NCI-H146 treated with DMSO at 0.1 percent for 48 hours (cell line): ENCODE measurements around the gene KIZ.

Experiments
- DNase-seq: peaks from one replicate; lab custom pipeline; 2025; ENCODE audit not compliant: unreplicated experiment; lab: John Stamatoyannopoulos, UW

Gene KIZ

GRCh38 chr20:21173485-21173884, 47.6 kb downstream of the KIZ start:
- no peak for DNase-seq

GRCh38 chr20:21174516-21175239, 48.8 kb downstream of the KIZ start:
- no peak for DNase-seq

GRCh38 chr20:21175433-21175832, 49.6 kb downstream of the KIZ start:
- DNase-seq, result no peak

GRCh38 chr20:21177767-21178166, 51.9 kb downstream of the KIZ start:
- no peak for DNase-seq

- DNase-seq, result no peak
Measured at GRCh38 chr20:21179757-21180156, 53.9 kb downstream of the KIZ start.

GRCh38 chr20:21180248-21180647, 54.4 kb downstream of the KIZ start:
- no peak for DNase-seq

GRCh38 chr20:21181028-21181427, 55.1 kb downstream of the KIZ start:
- DNase-seq, result no peak

GRCh38 chr20:21182832-21183563, 57.1 kb downstream of the KIZ start:
- no peak for DNase-seq

GRCh38 chr20:21183722-21184121, 57.8 kb downstream of the KIZ start:
- no peak for DNase-seq

- DNase-seq, result no peak
Measured at GRCh38 chr20:21184819-21185218, 58.9 kb downstream of the KIZ start.

GRCh38 chr20:21185849-21186248, 60.0 kb downstream of the KIZ start:
- no peak for DNase-seq

GRCh38 chr20:21189761-21190523, 64.1 kb downstream of the KIZ start:
- DNase-seq, result peak; percentile 94

- DNase-seq, result peak; percentile 48
Measured at GRCh38 chr20:21190869-21191268, 65.0 kb downstream of the KIZ start.

GRCh38 chr20:21191839-21192238, 66.0 kb downstream of the KIZ start:
- no peak for DNase-seq

- no peak for DNase-seq
Measured at GRCh38 chr20:21202259-21202658, 76.4 kb downstream of the KIZ start.

GRCh38 chr20:21203088-21203656, 77.3 kb downstream of the KIZ start:
- no peak for DNase-seq

- no peak for DNase-seq
Measured at GRCh38 chr20:21206584-21206983, 80.7 kb downstream of the KIZ start.

GRCh38 chr20:21208999-21209398, 83.1 kb downstream of the KIZ start:
- peak; percentile 40 for DNase-seq

- no peak for DNase-seq
Measured at GRCh38 chr20:21209668-21210067, 83.8 kb downstream of the KIZ start.

GRCh38 chr20:21213691-21214090, 87.8 kb downstream of the KIZ start:
- no peak for DNase-seq

GRCh38 chr20:21214431-21214830, 88.5 kb downstream of the KIZ start:
- DNase-seq, result no peak

- DNase-seq, result no peak
Measured at GRCh38 chr20:21219686-21220085, 93.8 kb downstream of the KIZ start.
